Keratinocyte (primary cell): ENCODE results near the gene ABCB11.

ENCODE experiments used
- EZH2 ChIP-seq: IDR thresholded peaks from one replicate; pipeline ENCODE4 v1.6.1; 2012; ENCODE audit warnings: inconsistent platforms, mild to moderate bottlenecking, low read length, moderate library complexity
- TF ChIP-seq, protein P1 (sequence below), 3 experiments: IDR thresholded peaks in 1 of 3; conservative IDR thresholded peaks in 1 of 3; optimal IDR thresholded peaks in 1 of 3; 2 replicates in 2 of 3; 3 replicates in 1 of 3; pipeline versions ENCODE3 to v1.5.1; 2011; ENCODE audit warnings: low read length in 3 of 3, mild to moderate bottlenecking in 3 of 3, moderate library complexity in 2 of 3, control low read depth in 1 of 3, inconsistent platforms in 1 of 3; ENCODE audit not compliant: insufficient read depth in 2 of 3; ENCODE audit errors: extremely low read depth in 1 of 3

DNA sequence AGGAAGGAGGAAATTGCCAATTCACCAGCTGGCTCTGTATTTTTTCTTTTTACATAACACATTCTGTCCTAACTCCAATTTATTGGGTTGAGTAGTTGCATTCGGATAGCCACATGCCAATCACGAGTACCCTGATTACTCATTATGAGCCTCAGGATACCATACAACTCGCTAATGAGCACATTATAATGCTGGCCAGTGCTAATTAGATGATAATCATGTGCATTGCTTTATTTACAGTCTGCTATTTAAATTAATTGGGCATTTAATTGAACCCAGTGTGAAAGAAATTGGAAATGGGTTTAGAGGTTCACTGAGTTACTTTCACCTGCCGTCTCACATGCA is 114.8 kb downstream of the ABCB11 start:
- TF ChIP-seq, protein P1, sequence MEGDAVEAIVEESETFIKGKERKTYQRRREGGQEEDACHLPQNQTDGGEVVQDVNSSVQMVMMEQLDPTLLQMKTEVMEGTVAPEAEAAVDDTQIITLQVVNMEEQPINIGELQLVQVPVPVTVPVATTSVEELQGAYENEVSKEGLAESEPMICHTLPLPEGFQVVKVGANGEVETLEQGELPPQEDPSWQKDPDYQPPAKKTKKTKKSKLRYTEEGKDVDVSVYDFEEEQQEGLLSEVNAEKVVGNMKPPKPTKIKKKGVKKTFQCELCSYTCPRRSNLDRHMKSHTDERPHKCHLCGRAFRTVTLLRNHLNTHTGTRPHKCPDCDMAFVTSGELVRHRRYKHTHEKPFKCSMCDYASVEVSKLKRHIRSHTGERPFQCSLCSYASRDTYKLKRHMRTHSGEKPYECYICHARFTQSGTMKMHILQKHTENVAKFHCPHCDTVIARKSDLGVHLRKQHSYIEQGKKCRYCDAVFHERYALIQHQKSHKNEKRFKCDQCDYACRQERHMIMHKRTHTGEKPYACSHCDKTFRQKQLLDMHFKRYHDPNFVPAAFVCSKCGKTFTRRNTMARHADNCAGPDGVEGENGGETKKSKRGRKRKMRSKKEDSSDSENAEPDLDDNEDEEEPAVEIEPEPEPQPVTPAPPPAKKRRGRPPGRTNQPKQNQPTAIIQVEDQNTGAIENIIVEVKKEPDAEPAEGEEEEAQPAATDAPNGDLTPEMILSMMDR (optimal IDR thresholded peaks at IDR 0.05 in 1 of 3, IDR thresholded peaks at IDR 0.05 in 1 of 3, conservative IDR thresholded peaks at IDR 0.05 in 1 of 3; ENCODE audit: extremely low read depth in 1 of 3, insufficient read depth in 2 of 3, low read length in 3 of 3), result no peak
- no peak for TF ChIP-seq EZH2
